Body of pancreas (tissue), 4 donors: ENCODE data around the gene CDX2. TPM values are rescaled to one million over a fixed set of nuclear protein-coding genes. Genes with fewer than 3 reads are reported as not detected.
A peak's percentile ranks its signal among the peaks of the same experiment; 100 is the strongest.

Experiments used
- ATAC-seq: fragments of 150-250 bp; one replicate; pipeline ENCODE4 v1.9.1; 2016
- DNase-seq, 4 donors: peaks; one replicate each; pipeline ENCODE4 v3.0.0-alpha.2; 2019
- H3K27ac ChIP-seq, 4 donors: fragments of 200-600 bp; sonication (generic); 1 replicate in 3 of 4; 2 replicates in 1 of 4; pipeline versions ENCODE4 v1.5.1 to v1.6.1; 2016 to 2019; ENCODE audit warnings: mild to moderate bottlenecking in 1 of 4, mixed read lengths in 1 of 4, moderate library complexity in 1 of 4
- H3K27me3 ChIP-seq, 2 donors: fragments of 200-600 bp; sonication (generic); one replicate each; pipeline ENCODE4 v1.6.0; 2016; ENCODE audit warnings: mild to moderate bottlenecking in 1 of 2
- H3K36me3 ChIP-seq, 2 donors: fragments of 200-600 bp; sonication (generic); replicated peaks in 1 of 2; 2 replicates each; pipeline ENCODE4 v1.5.1; 2016; ENCODE audit warnings: low read depth in 2 of 2; ENCODE audit not compliant: insufficient read depth in 1 of 2
- H3K4me1 ChIP-seq: fragments of 200-600 bp; sonication (generic); one replicate; pipeline ENCODE4 v1.6.0; 2016
- H3K4me3 ChIP-seq, 2 donors: fragments of 200-600 bp; sonication (generic); 1 replicate in 1 of 2; 2 replicates in 1 of 2; pipeline ENCODE4 v1.5.1; 2016 to 2019
- H3K9me3 ChIP-seq, 3 donors: fragments of 200-600 bp; sonication (generic); 1 replicate in 2 of 3; 2 replicates in 1 of 3; pipeline ENCODE4 v1.5.1; 2016
- CTCF ChIP-seq, 7 experiments: fragments of 450-650 bp in 4 of 7; fragments of 200-600 bp in 3 of 7; sonication (generic) in 3 of 7; IDR thresholded peaks; one replicate each; pipeline ENCODE4 v1.5.1; 2016 to 2019; ENCODE audit warnings: antibody characterized with exemption in 7 of 7
- POLR2A ChIP-seq, 3 donors: fragments of 450-650 bp; IDR thresholded peaks; one replicate each; pipeline ENCODE4 v1.6.1; 2016; ENCODE audit warnings: antibody characterized with exemption in 3 of 3, mild to moderate bottlenecking in 2 of 3
- WGBS, 2 donors: methylation state at CpG; one replicate each; pipeline ENCODE4 v1.1.5; 2017; 5-methylcytosine and 5-hydroxymethylcytosine counted together
- intact Hi-C: fragments of 100-400 bp; cut with DNase I; formaldehyde crosslinking; loops from one replicate; pipeline ENCODE4 v1.15.1; 2023
- total RNA-seq, 2 donors: library from RNA; depleted of rRNA; stranded (reverse); fragments of >200 nt; gene quantifications; one replicate each; pipeline ENCODE4 v1.1.0, GENCODE V29; 2016

The CDX2 gene
- total RNA-seq = 1 to 10 TPM; 1.3 to 1.6 TPM

- Histone ChIP-seq H3K27me3 (peaks cover 0 to 13% of the 10 kb centered on the region in 2 donors), H3K4me1 (peaks cover 20% of the 10 kb centered on the region), H3K4me3 (peak within 1 kb of the TSS; percentile 18 to 44), H3K9me3 (no peaks in the 10 kb centered on the region), H3K27ac (peak within 1 kb of the TSS in 3 of 4 donors; percentile 72 to 76 (median 74)), H3K36me3 (no peaks in the 10 kb centered on the region)
- 13 to 19% methylated on average over 23 to 34 of the region's 34 CpGs for WGBS, 2 donors
- intact Hi-C loops = no loop called here
- peak in 3 of 4 donors; percentile 34 to 39 (median 38) for DNase-seq
- ATAC-seq = peak; percentile 29
- TF ChIP-seq CTCF (IDR thresholded peaks at IDR 0.05) (no peak), POLR2A (IDR thresholded peaks at IDR 0.05) (peak in 2 of 3 donors; percentile 53 to 57)
Observed at GRCh38 chr13:27969082-27969865, at the start of gene CDX2. Gene CDX2 (minus strand): TSS chr13:27969315. CDS start chr13:27969006, 309 bp downstream.

- no peak overlapping the region for H3K4me3 ChIP-seq
- H3K36me3 ChIP-seq = no peaks in the 10 kb centered on the region
- WGBS, 2 donors = 52 to 62% methylated on average over 3 of the region's 3 CpGs
- TF ChIP-seq CTCF (IDR thresholded peaks at IDR 0.05) = no peak
- no peak for TF ChIP-seq POLR2A (IDR thresholded peaks at IDR 0.05)
- DNase-seq (no peak), ATAC-seq (no peak)
- H3K27me3 ChIP-seq = no peaks in the 10 kb centered on the region
- no peak overlapping the region for H3K27ac ChIP-seq
- H3K4me1 ChIP-seq = no peaks in the 10 kb centered on the region
- H3K9me3 ChIP-seq = no peaks in the 10 kb centered on the region
- intact Hi-C loops = no loop called here
Observed at GRCh38 chr13:28014301-28014700, 45.2 kb upstream of the CDX2 start.

- H3K4me1 ChIP-seq = no peaks in the 10 kb centered on the region
- TF ChIP-seq CTCF (IDR thresholded peaks at IDR 0.05) = no peak
- TF ChIP-seq POLR2A (IDR thresholded peaks at IDR 0.05) = no peak
- WGBS, 2 donors = 62 to 84% methylated on average over 1 of the region's 1 CpG
- no peak for ATAC-seq
- H3K27me3 ChIP-seq = no peaks in the 10 kb centered on the region
- H3K36me3 ChIP-seq = no peaks in the 10 kb centered on the region
- DNase-seq = no peak
- intact Hi-C loops = no loop called here
- no peak overlapping the region for H3K27ac ChIP-seq
- no peaks in the 10 kb centered on the region for H3K9me3 ChIP-seq
- no peak overlapping the region for H3K4me3 ChIP-seq
Observed at GRCh38 chr13:28013482-28013881, 44.4 kb upstream of the CDX2 start.

- H3K27me3 ChIP-seq = no peaks in the 10 kb centered on the region
- H3K4me3 ChIP-seq = no peak overlapping the region
- H3K36me3 ChIP-seq = no peaks in the 10 kb centered on the region
- DNase-seq (no peak), ATAC-seq (no peak)
- no peak overlapping the region for H3K27ac ChIP-seq
- no peak for TF ChIP-seq CTCF (IDR thresholded peaks at IDR 0.05)
- no peak for TF ChIP-seq POLR2A (IDR thresholded peaks at IDR 0.05)
- H3K9me3 ChIP-seq = no peaks in the 10 kb centered on the region
- no peaks in the 10 kb centered on the region for H3K4me1 ChIP-seq
- intact Hi-C loops = no loop called here
Observed at GRCh38 chr13:28012896-28013295, 43.8 kb upstream of the CDX2 start.

GRCh38 chr13:28012383-28012782, 43.3 kb upstream of the CDX2 start:
- WGBS, 2 donors = 63 to 82% methylated on average over 4 of the region's 4 CpGs
- H3K9me3 ChIP-seq = no peaks in the 10 kb centered on the region
- intact Hi-C loops = no loop called here
- no peak overlapping the region for H3K4me3 ChIP-seq
- no peaks in the 10 kb centered on the region for H3K36me3 ChIP-seq
- DNase-seq (no peak), ATAC-seq (no peak)
- no peaks in the 10 kb centered on the region for H3K27me3 ChIP-seq
- no peak overlapping the region for H3K27ac ChIP-seq
- H3K4me1 ChIP-seq = no peaks in the 10 kb centered on the region
- TF ChIP-seq CTCF (IDR thresholded peaks at IDR 0.05) (no peak), POLR2A (IDR thresholded peaks at IDR 0.05) (no peak)
